ENCODE data around the gene SLC22A23. TPM values are rescaled to one million over a fixed set of nuclear protein-coding genes. Genes with fewer than 3 reads are reported as not detected.
A peak's percentile ranks its signal among the peaks of the same experiment; 100 is the strongest.
"Not testable (repeated sequence)": the region's sequence is repeated elsewhere in the genome, so short reads cannot be mapped to it uniquely, and the experiment has no call there.

Gene SLC22A23
- total RNA-seq, 1 donor from 2014 or later: 13.7 TPM

- DNase-seq: no peak
These were observed 72.4 kb downstream of the SLC22A23 start for GRCh38 chr6:3384241-3385143.

- no peak for DNase-seq
These were observed 73.3 kb downstream of the SLC22A23 start for GRCh38 chr6:3383525-3383924.

- DNase-seq: no peak
These were observed 74.2 kb downstream of the SLC22A23 start for GRCh38 chr6:3382326-3383279.

GRCh38 chr6:3381233-3381921 lies 75.5 kb downstream of the SLC22A23 start:
- DNase-seq: peak; percentile 70

- no peak for DNase-seq
These were observed 76.3 kb downstream of the SLC22A23 start for GRCh38 chr6:3380344-3381232.

GRCh38 chr6:3379482-3380060 lies 77.3 kb downstream of the SLC22A23 start:
- no peak for DNase-seq

GRCh38 chr6:3378808-3379207 lies 78.0 kb downstream of the SLC22A23 start:
- not testable (repeated sequence) for DNase-seq

- not testable (repeated sequence) for DNase-seq
These were observed 78.5 kb downstream of the SLC22A23 start for GRCh38 chr6:3378398-3378782.

- no peak for DNase-seq
These were observed 79.1 kb downstream of the SLC22A23 start for GRCh38 chr6:3377536-3378397.

GRCh38 chr6:3376893-3377535 lies 79.8 kb downstream of the SLC22A23 start:
- no peak for DNase-seq

GRCh38 chr6:3376064-3376463 lies 80.8 kb downstream of the SLC22A23 start:
- no peak for DNase-seq

GRCh38 chr6:3373597-3374203 lies 83.2 kb downstream of the SLC22A23 start:
- no peak for DNase-seq

- no peak for DNase-seq
These were observed 83.8 kb downstream of the SLC22A23 start for GRCh38 chr6:3372912-3373554.

GRCh38 chr6:3372184-3372846 lies 84.5 kb downstream of the SLC22A23 start:
- DNase-seq: no peak

GRCh38 chr6:3371222-3371949 lies 85.5 kb downstream of the SLC22A23 start:
- DNase-seq: no peak

- no peak for DNase-seq
These were observed 86.3 kb downstream of the SLC22A23 start for GRCh38 chr6:3370361-3371221.
